Stomach (tissue), 9 donors: ENCODE results near the gene FSD1. TPM values are rescaled to one million over a fixed set of nuclear protein-coding genes. Genes with fewer than 3 reads are reported as not detected.

Experiments used
- DNase-seq, 2 donors: peaks; one replicate each; pipeline versions ENCODE4 v3.0.0 to v3.0.0-alpha.2; 2013 to 2019
- H3K27ac ChIP-seq, 5 donors: fragments of 200-600 bp in 4 of 5; sonication (generic) in 4 of 5; one replicate each; pipeline ENCODE4 v1.5.1; 2013 to 2019; ENCODE audit warnings: mild to moderate bottlenecking in 1 of 5, moderate library complexity in 1 of 5
- H3K27me3 ChIP-seq, 3 donors: fragments of 200-600 bp; sonication (generic); one replicate each; pipeline ENCODE4 v1.5.1; 2017 to 2019; ENCODE audit warnings: mixed run types in 1 of 3
- H3K36me3 ChIP-seq, 4 donors: fragments of 200-600 bp; sonication (generic); 1 replicate in 3 of 4; 2 replicates in 1 of 4; pipeline ENCODE4 v1.5.1; 2016 to 2019
- H3K4me1 ChIP-seq, 4 donors: fragments of 200-600 bp; sonication (generic); one replicate each; pipeline ENCODE4 v1.5.1; 2016 to 2019
- H3K4me3 ChIP-seq, 4 donors: fragments of 200-600 bp; sonication (generic) in 3 of 4; one replicate each; pipeline ENCODE4 v1.5.1; 2016 to 2019; ENCODE audit warnings: mild to moderate bottlenecking in 1 of 4
- H3K9me3 ChIP-seq, 4 donors: fragments of 200-600 bp; sonication (generic); one replicate each; pipeline ENCODE4 v1.5.1; 2016 to 2019
- CTCF ChIP-seq, 7 experiments: fragments of 450-650 bp in 4 of 7; fragments of 200-600 bp in 3 of 7; sonication (generic) in 3 of 7; IDR thresholded peaks; one replicate each; pipeline ENCODE4 v1.5.1; 2016 to 2019; ENCODE audit warnings: antibody characterized with exemption in 7 of 7, control low read depth in 2 of 7, mild to moderate bottlenecking in 1 of 7
- EP300 ChIP-seq: sonication (generic); formaldehyde crosslinking; IDR thresholded peaks from one replicate; pipeline ENCODE4 v1.6.1; 2017; ENCODE audit warnings: antibody characterized with exemption
- POLR2A ChIP-seq, 4 donors: fragments of 450-650 bp; IDR thresholded peaks; one replicate each; pipeline ENCODE4 v1.6.1; 2016; ENCODE audit warnings: antibody characterized with exemption in 4 of 4, control low read depth in 2 of 4, mild to moderate bottlenecking in 1 of 4, moderate library complexity in 1 of 4
- POLR2AphosphoS5 ChIP-seq, 3 donors: sonication (generic); formaldehyde crosslinking; IDR thresholded peaks; one replicate each; pipeline ENCODE4 v1.6.1; 2016; ENCODE audit warnings: antibody characterized with exemption in 3 of 3
- WGBS, 5 donors: extraction: QIAGEN DNeasy Blood & Tissue Kit in 3 of 5; methylation state at CpG; one replicate each; pipeline versions ENCODE4 v1.1.5 to v1.1.7; 2013 to 2018; 5-methylcytosine and 5-hydroxymethylcytosine counted together
- intact Hi-C: fragments of 100-400 bp; cut with DNase I; formaldehyde crosslinking; loops from one replicate; pipeline ENCODE4 v1.15.1; 2023; ENCODE audit warnings: low total_unique reads
- polyA plus RNA-seq, 3 donors: library from polyadenylated mRNA; stranded (reverse); fragments of 200-250 nt; gene quantifications; one replicate each; pipeline ENCODE4 v1.2.3, GENCODE V29; 2013
- total RNA-seq, 5 donors: library from RNA; depleted of rRNA; stranded (reverse); fragments of >200 nt; gene quantifications; one replicate each; pipeline versions ENCODE4 v1.1.0 to v1.2.3, GENCODE V29; 2014 to 2016
- donor health status: healthy with polysubstance abuse.
- donor health status: Bipolar disorder and iron deficiency.
- donor health status: healthy.

The FSD1 gene
- total and polyA plus RNA-seq, 8 donors = 0.31 to 12.5 (median 1.3) TPM; not detected in 3

DNA sequence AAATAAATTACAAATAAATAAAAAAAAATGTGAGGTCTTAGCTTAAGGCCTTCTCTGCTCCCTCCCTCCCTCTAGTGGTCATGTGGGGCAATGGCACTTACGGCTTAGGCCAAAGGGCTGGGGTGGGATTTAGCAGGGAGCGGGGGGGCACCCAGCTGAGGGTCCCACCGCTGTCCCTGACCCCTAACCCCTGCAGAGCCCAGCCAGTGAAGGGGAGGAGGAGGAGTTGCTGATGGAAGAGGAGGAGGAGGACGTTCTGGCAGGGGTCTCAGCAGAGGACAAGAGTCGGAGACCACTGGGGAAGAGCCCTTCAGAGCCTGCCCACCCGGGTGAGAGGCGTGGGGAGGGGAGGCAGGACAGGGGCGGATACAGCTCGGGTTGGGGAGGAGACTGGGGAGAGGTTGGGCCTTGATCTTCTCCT is 48.3 kb downstream of the FSD1 start:
- peaks cover 0 to 58% (median 43%) of the 10 kb centered on the region in 4 donors for H3K36me3 ChIP-seq
- H3K4me3 ChIP-seq = no peak overlapping the region
- peak overlapping the region in 1 of 5 donors; percentile 14 for H3K27ac ChIP-seq
- DNase-seq = peak in 1 of 2 donors; percentile 81
- no peak for TF ChIP-seq EP300
- peak in 5 of 7 experiments; percentile 46 to 98 (median 55) for TF ChIP-seq CTCF (IDR thresholded peaks at IDR 0.05)
- intact Hi-C loops = no loop called here
- peaks cover 0 to 3% (median 0%) of the 10 kb centered on the region in 4 donors for H3K4me1 ChIP-seq
- WGBS, 5 donors = 20 to 62% (median 35%) methylated on average over 8 to 9 of the region's 9 CpGs
- no peaks in the 10 kb centered on the region for H3K27me3 ChIP-seq
- no peaks in the 10 kb centered on the region for H3K9me3 ChIP-seq

GRCh38 chr19:4354282-4354681 is 49.9 kb downstream of the FSD1 start:
- Histone ChIP-seq H3K9me3 (no peaks in the 10 kb centered on the region), H3K27ac (no peak overlapping the region), H3K36me3 (peaks cover 0 to 61% (median 48%) of the 10 kb centered on the region in 4 donors), H3K27me3 (no peaks in the 10 kb centered on the region), H3K4me3 (no peak overlapping the region), H3K4me1 (peaks cover 0 to 3% (median 0%) of the 10 kb centered on the region in 4 donors)
- DNase-seq = no peak
- 87 to 92% (median 91%) methylated on average over 12 of the region's 12 CpGs for WGBS, 5 donors
- TF ChIP-seq POLR2A (IDR thresholded peaks at IDR 0.05) (no peak), POLR2AphosphoS5 (IDR thresholded peaks at IDR 0.05) (no peak), CTCF (IDR thresholded peaks at IDR 0.05) (no peak), EP300 (no peak)
- intact Hi-C loops = no loop called here

DNA sequence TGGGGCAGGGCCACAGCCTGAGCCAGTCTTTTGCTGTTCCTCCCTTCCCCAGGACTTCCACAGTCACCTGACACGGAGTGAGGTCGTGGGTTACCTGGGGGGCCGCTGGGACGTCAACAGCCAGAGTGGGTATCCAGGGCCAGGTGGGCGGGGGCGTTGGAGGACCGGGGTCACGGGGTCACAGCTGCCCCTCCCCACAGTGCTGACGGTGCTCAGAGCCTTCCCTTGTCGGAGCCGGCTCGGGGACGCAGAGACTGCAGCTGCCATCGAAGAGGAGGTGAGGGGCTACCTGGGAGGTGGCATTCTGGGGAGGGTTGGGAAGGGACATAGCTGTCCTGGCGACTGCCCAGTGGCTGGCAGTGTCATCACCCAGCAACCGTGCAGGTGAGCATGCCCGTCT is 50.5 kb downstream of the FSD1 start:
- intact Hi-C loops = no loop called here
- Histone ChIP-seq H3K27me3 (no peaks in the 10 kb centered on the region), H3K27ac (no peak overlapping the region), H3K36me3 (peaks cover 2 to 66% (median 53%) of the 10 kb centered on the region in 4 donors), H3K4me3 (no peak overlapping the region), H3K4me1 (peaks cover 0 to 8% (median 4%) of the 10 kb centered on the region in 4 donors), H3K9me3 (no peaks in the 10 kb centered on the region)
- 73 to 92% (median 80%) methylated on average over 8 to 17 of the region's 17 CpGs for WGBS, 5 donors
- DNase-seq = no peak
- no peak for TF ChIP-seq POLR2A (IDR thresholded peaks at IDR 0.05)
- no peak for TF ChIP-seq CTCF (IDR thresholded peaks at IDR 0.05)
- no peak for TF ChIP-seq EP300
- TF ChIP-seq POLR2AphosphoS5 (IDR thresholded peaks at IDR 0.05) = no peak

DNA sequence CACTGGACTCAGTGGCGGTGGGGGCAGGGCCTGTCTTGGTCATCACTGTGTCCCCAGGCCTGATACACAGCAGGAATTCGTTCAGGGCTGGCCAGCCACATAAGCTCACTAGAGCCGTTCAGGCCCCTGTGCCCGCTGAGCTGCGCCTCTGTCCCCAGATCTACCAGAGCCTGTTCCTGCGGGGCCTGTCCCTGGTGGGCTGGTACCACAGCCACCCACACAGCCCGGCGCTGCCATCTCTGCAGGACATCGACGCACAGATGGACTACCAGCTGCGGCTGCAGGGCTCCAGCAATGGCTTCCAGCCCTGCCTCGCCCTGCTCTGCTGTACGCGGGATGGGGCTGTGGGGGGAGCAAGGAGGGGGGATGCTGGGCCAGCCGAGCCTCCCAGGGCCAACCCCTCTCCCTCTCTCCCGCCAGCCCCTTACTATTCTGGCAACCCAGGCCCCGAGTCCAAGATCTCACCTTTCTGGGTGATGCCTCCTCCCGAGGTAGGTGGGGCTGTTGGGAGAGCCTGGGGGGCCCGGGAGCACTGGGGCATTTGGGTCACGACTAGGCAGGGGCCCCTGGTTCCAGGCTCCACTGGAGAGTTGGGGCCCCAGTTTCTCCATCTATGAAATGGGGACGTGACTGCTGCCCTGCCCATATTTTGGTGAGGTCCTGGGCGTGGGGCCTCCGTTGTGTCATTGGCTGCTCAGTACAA is 52.8 kb downstream of the FSD1 start:
- 81 to 87% (median 83%) methylated on average over 14 to 23 of the region's 23 CpGs for WGBS, 5 donors
- TF ChIP-seq CTCF (IDR thresholded peaks at IDR 0.05) (no peak), POLR2AphosphoS5 (IDR thresholded peaks at IDR 0.05) (no peak), POLR2A (IDR thresholded peaks at IDR 0.05) (no peak), EP300 (no peak)
- Histone ChIP-seq H3K4me1 (peaks cover 0 to 25% (median 22%) of the 10 kb centered on the region in 4 donors), H3K27me3 (no peaks in the 10 kb centered on the region), H3K9me3 (no peaks in the 10 kb centered on the region), H3K36me3 (peaks cover 25 to 85% (median 75%) of the 10 kb centered on the region in 4 donors), H3K4me3 (no peak overlapping the region), H3K27ac (no peak overlapping the region)
- intact Hi-C loops = no loop called here
- DNase-seq = no peak
